Heart right ventricle (tissue), 16 donors: ENCODE results near the gene SNCB. TPM values are rescaled to one million over a fixed set of nuclear protein-coding genes. Genes with fewer than 3 reads are reported as not detected.

Experiments used
- ATAC-seq, 8 donors: fragments of 200-7000 bp; cut with Tn5 transposase; one replicate each; pipeline ENCODE4 v1.9.1; 2020; ENCODE audit warnings: mild to moderate bottlenecking in 8 of 8, moderate library complexity in 8 of 8, moderate number of reproducible peaks in 1 of 8
- DNase-seq, 2 donors: peaks; one replicate each; pipeline ENCODE4 v3.0.0-alpha.2; 2020
- H3K27ac ChIP-seq, 10 donors: fragments of 200-600 bp; sonication (generic) in 2 of 10; one replicate each; pipeline versions ENCODE4 v1.5.0 to v1.8.0; 2020 to 2022; ENCODE audit warnings: mild to moderate bottlenecking in 3 of 10
- H3K27me3 ChIP-seq, 7 donors: fragments of 200-600 bp; one replicate each; pipeline ENCODE4 v1.8.0; 2021 to 2022; ENCODE audit warnings: mild to moderate bottlenecking in 2 of 7
- H3K36me3 ChIP-seq, 9 donors: fragments of 200-600 bp; sonication (generic) in 1 of 9; one replicate each; pipeline versions ENCODE4 v1.5.0 to v1.8.0; 2020 to 2022; ENCODE audit warnings: mild to moderate bottlenecking in 2 of 9
- H3K4me1 ChIP-seq, 9 donors: fragments of 200-600 bp; sonication (generic) in 1 of 9; one replicate each; pipeline versions ENCODE4 v1.5.0 to v1.8.0; 2020 to 2022; ENCODE audit warnings: mild to moderate bottlenecking in 4 of 9
- H3K4me3 ChIP-seq, 10 donors: fragments of 200-600 bp; sonication (generic) in 2 of 10; one replicate each; pipeline versions ENCODE4 v1.5.0 to v1.8.0; 2020 to 2022; ENCODE audit warnings: mild to moderate bottlenecking in 7 of 10, moderate library complexity in 2 of 10
- H3K9me3 ChIP-seq, 11 donors: fragments of 200-600 bp in 10 of 11; sonication (generic) in 2 of 11; one replicate each; pipeline versions ENCODE4 v1.5.0 to v1.8.0; 2013 to 2022; ENCODE audit warnings: mild to moderate bottlenecking in 2 of 11, control low read depth in 1 of 11, moderate library complexity in 1 of 11
- CTCF ChIP-seq, 9 donors: fragments of 200-600 bp; sonication (generic) in 2 of 9; IDR thresholded peaks; one replicate each; pipeline versions ENCODE4 v1.5.0 to v1.8.0; 2021 to 2022; ENCODE audit warnings: antibody characterized with exemption in 9 of 9, mild to moderate bottlenecking in 5 of 9, moderate library complexity in 1 of 9
- WGBS, 2 donors: extraction: QIAGEN DNeasy Blood & Tissue Kit; methylation state at CpG; one replicate each; pipeline ENCODE4 v1.1.7; 2013; ENCODE audit warnings: inconsistent platforms in 1 of 2; 5-methylcytosine and 5-hydroxymethylcytosine counted together
- intact Hi-C, 10 donors: fragments of 100-400 bp; cut with DNase I; formaldehyde crosslinking; loops; one replicate each; pipeline versions ENCODE4 v1.11.1 to v1.14.2; 2022
- polyA plus RNA-seq, 2 donors: library from polyadenylated mRNA; stranded (reverse); fragments of 200-250 nt; gene quantifications; one replicate each; pipeline ENCODE4 v1.2.3, GENCODE V29; 2013
- total RNA-seq, 10 donors: library from RNA; stranded (reverse); fragmentation: NEBNext Ultra II Directional in 3 of 10; extraction: Animal tissue kit (Norgen Biotek cat#: 25700) in 3 of 10; gene quantifications; one replicate each; pipeline versions ENCODE4 v1.2.1 to v1.2.4, GENCODE V29; 2021 to 2023
- donor health status: Arrhythmogenic right ventricular cardiomyopathy.
- donor health status: ischemic (EF 13 %, LVEDD 7.1; RV severe dilation, severe dysfunction).
- donor health status: healthy with polysubstance abuse.
- donor health status: DM: no; HTN: yes; CAD: no.
- donor health status: DM: no; HTN: no; CAD: no.
- donor health status: ischemic (EF 25% LVEDD 6.9; RV normal size, moderate dysfunction).
- donor health status: ischemic (EF 25% LVEDD 5.7; RV mildly dilated, moderate dysfunction).
- donor health status: healthy.
- donor health status: DM: yes; HTN: yes; CAD: no.
- donor health status: Ischemic cardiomyopathy.
- donor health status: ischemic (EF 35%, LVEDD 5.7; RV mildly dilated, moderate dysfunction).
- donor health status: nonischemic (EF 11% LVEDD 7.7; RV severe dilation, severe dysfunction).
- donor health status: DM: yes; HTN: yes; CAD: no.
- donor health status: PGD.
- donor health status: ischemic (EF 29% LVEDD 5.4; RV normal size, mild dysfunction).
- donor health status: nonischemic (EF 23%, LVEDD 6.1; RV moderate dilation, normal function).

The SNCB gene
- total and polyA plus RNA-seq, 12 donors, result 0.35 to 0.39 TPM; not detected in 10

- no peak for TF ChIP-seq CTCF (IDR thresholded peaks at IDR 0.05)
- H3K27ac ChIP-seq, result no peak overlapping the region
- no peaks in the 10 kb centered on the region for H3K36me3 ChIP-seq
- WGBS, 2 donors, result 87 to 88% methylated on average over 31 of the region's 31 CpGs
- intact Hi-C loops, result no loop called here
- ATAC-seq, result no peak
- H3K4me3 ChIP-seq, result no peak overlapping the region
- no peaks in the 10 kb centered on the region for H3K4me1 ChIP-seq
- no peak for DNase-seq
- H3K9me3 ChIP-seq, result peaks cover 0 to 25% (median 8%) of the 10 kb centered on the region in 11 donors
- no peaks in the 10 kb centered on the region for H3K27me3 ChIP-seq
Measured at GRCh38 chr5:176589039-176589769, 41.1 kb downstream of the SNCB start.

GRCh38 chr5:176588297-176588696 is 42.0 kb downstream of the SNCB start:
- DNase-seq, result no peak
- Histone ChIP-seq H3K36me3 (no peaks in the 10 kb centered on the region), H3K27ac (no peak overlapping the region), H3K27me3 (no peaks in the 10 kb centered on the region), H3K4me3 (no peak overlapping the region), H3K4me1 (no peaks in the 10 kb centered on the region), H3K9me3 (peaks cover 0 to 27% (median 8%) of the 10 kb centered on the region in 11 donors)
- ATAC-seq, result no peak
- intact Hi-C loops, result no loop called here
- no peak for TF ChIP-seq CTCF (IDR thresholded peaks at IDR 0.05)

- Histone ChIP-seq H3K27ac (no peak overlapping the region), H3K36me3 (no peaks in the 10 kb centered on the region), H3K4me1 (no peaks in the 10 kb centered on the region), H3K9me3 (peaks cover 0 to 27% (median 8%) of the 10 kb centered on the region in 11 donors), H3K27me3 (no peaks in the 10 kb centered on the region), H3K4me3 (no peak overlapping the region)
- TF ChIP-seq CTCF (IDR thresholded peaks at IDR 0.05), result no peak
- 88 to 89% methylated on average over 7 of the region's 7 CpGs for WGBS, 2 donors
- no peak for ATAC-seq
- DNase-seq, result no peak
- intact Hi-C loops, result no loop called here
Measured at GRCh38 chr5:176587398-176587797, 42.9 kb downstream of the SNCB start.

GRCh38 chr5:176583076-176583475 is 47.3 kb downstream of the SNCB start:
- no peak for TF ChIP-seq CTCF (IDR thresholded peaks at IDR 0.05)
- ATAC-seq (no peak), DNase-seq (no peak)
- Histone ChIP-seq H3K27me3 (peaks cover 0 to 3% (median 0%) of the 10 kb centered on the region in 7 donors), H3K9me3 (peaks cover 0 to 27% (median 8%) of the 10 kb centered on the region in 11 donors), H3K4me3 (no peak overlapping the region), H3K27ac (no peak overlapping the region), H3K4me1 (no peaks in the 10 kb centered on the region), H3K36me3 (no peaks in the 10 kb centered on the region)
- intact Hi-C loops, result no loop called here
- 72 to 75% methylated on average over 4 of the region's 4 CpGs for WGBS, 2 donors
